GM18519 (cell line): ENCODE results near the gene MEF2C.

Experiments
- ATAC-seq: cut with Tn5 transposase; IDR thresholded peaks from one replicate; pipeline ENCODE4 v1.9.1; 2021; ENCODE audit warnings: mild to moderate bottlenecking, moderate library complexity; ENCODE audit not compliant: unreplicated experiment, low FRiP score

MEF2C gene

GRCh38 chr5:88769165-88769564, 113.8 kb downstream of the MEF2C start:
- no peak for ATAC-seq

- ATAC-seq, result no peak
Observed at GRCh38 chr5:88768411-88768810, 114.6 kb downstream of the MEF2C start.

DNA sequence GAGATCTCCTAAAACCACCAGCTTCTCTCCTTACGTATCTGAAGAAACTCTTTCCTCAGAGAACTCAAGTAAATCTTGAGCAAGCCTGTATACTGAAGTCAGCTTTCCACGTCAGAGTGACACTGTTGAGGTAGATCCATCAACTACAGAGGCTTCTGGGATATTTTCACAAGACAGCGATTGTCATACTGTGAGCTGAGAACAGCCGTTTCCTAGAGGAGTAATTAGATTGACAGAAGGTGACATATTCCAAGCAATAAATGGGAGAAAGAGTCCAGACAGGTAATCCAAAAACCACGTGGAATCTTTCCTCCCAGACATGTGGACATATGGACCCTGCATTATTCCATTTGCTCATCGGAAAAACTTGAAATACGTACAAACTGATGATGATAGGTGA, 117.2 kb downstream of the MEF2C start:
- ATAC-seq, result no peak

DNA sequence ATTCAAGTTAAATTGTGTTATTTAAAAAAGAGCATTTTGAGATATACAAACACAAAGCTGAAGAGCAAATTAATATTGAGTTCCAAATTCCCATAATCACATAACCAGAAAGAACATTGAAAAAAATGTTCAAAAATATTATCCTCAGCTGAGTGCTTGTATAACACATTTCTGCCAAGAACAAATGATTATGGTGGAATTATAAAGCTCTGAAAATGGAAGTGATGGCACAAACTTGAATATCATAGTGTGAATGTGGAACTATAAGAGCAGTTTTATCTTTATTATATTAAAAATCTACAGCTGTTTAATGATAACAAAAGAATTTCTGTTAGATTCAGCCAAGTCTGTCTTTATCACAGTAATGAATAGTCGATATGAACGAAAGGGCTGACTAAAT, 117.8 kb downstream of the MEF2C start:
- ATAC-seq, result no peak

DNA sequence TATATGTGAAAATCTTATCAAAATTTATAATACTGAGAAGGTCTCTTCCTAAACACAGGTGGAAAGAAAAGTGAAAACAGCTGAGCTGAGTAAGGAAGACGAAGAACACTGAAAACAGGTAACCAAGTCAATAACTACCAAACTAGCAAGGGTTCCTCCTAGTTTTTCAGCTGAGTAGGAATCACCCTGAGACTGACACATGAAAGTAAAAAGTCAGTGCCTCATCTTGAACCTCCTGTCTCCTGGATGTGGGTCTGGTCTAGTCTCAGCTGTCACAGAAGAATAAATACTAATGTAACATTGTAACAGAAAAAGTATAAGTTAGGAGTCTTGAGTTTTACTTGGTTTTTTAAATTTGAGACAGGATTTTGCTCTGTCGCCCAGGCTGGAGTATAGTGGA, 121.0 kb downstream of the MEF2C start:
- ATAC-seq, result no peak

DNA sequence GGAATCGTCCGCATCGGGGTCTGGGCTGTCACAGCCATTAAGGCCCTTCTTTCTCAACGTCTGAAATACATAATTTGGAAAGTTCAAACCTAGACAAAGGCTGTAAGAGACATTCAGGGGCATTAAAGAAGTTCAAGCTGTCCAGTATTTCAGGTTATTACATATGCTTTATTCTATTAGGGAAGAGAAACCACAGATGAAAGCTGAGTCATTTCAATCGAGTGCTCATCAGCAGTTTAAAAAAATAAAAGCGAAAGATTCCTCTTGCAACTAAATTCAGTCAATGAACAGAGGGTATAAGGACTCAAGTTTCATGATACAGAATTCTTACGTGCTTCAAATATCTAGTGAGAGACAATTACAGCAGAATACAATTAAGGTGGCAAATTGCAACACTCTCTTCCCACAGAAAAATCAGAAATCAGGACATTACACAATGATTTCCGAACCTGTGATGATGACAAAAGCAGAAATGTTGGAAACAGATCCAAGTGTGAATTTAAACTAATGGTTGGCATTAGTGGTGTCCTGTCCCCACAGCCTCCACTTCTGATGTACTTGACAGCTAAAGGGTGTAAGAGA, 121.6 kb downstream of the MEF2C start:
- peak; percentile 42 for ATAC-seq

DNA sequence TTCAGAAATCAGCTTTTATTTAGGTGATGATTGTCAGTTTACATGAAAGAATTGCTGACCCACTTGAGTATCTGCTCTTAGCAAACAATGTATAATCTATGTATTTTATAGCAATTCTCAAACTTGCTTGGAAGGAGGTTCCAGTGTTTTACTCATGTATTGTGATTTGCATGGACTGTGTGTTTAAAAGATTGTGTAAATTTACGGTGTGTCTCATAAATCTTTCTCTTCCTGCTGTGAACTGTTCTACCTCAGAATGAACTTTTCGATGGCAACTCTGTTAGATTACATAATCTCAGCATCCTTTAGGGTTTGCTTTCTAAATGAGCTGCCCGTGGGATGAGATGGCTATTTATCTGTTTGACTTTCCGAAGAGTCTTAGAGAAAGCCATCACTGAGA, 122.5 kb downstream of the MEF2C start:
- ATAC-seq, result no peak

- no peak for ATAC-seq
Observed at GRCh38 chr5:88758591-88758990, 124.4 kb downstream of the MEF2C start.

GRCh38 chr5:88758184-88758583, 124.8 kb downstream of the MEF2C start:
- ATAC-seq, result no peak

GRCh38 chr5:88756953-88757352, 126.0 kb downstream of the MEF2C start:
- no peak for ATAC-seq

GRCh38 chr5:88748666-88749065, 134.3 kb downstream of the MEF2C start:
- ATAC-seq, result no peak

DNA sequence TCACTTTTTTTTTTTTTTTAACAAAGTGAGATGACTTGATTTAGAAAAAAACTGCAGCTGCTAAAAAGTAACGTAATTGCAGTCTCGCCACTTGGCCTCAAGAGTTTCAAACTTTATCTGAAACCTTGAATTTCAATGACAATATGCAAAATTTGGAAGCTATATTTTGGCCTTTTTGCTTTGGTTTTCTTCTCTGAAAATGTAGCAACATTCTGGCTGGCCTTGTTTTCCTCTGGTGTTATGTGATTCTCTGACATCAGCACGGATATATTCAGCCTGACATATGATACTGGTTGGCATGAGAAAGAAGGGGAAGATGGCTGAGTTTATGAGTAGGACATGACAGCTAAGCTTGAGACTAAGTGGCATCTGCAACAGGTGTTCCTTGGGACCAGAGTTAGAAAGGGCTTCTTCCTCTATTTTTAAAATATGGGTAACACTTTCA, 136.5 kb downstream of the MEF2C start:
- ATAC-seq, result peak; percentile 59

GRCh38 chr5:88745093-88745696, 137.8 kb downstream of the MEF2C start:
- ATAC-seq, result no peak

DNA sequence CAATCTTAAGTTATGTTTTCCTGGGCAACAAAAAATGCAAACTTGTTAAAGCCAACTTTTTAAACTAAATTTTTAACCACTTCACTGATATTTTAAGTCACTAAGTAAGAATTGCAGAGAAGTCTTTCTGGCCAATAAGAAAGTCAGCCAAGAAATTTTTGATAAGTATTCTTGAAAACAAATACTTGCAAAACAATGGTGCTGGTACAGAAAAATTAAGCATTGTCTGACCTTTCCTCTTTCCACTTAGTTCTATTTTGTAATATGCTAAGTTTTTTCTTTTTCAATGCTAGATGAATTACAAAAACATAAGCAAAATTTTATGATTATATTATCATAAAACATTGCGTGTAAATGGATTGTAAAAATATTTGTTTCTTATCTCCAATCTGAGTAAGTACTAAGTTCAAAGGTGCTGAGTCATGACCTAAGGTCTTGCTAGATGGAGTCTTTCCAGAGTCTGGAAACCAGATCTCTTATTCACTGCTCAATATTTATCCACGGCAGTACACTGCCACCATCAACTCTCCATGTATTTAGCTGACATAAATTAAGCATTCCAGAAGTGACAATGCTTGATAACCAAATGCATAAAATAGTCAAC, 139.7 kb downstream of the MEF2C start:
- ATAC-seq, result no peak

DNA sequence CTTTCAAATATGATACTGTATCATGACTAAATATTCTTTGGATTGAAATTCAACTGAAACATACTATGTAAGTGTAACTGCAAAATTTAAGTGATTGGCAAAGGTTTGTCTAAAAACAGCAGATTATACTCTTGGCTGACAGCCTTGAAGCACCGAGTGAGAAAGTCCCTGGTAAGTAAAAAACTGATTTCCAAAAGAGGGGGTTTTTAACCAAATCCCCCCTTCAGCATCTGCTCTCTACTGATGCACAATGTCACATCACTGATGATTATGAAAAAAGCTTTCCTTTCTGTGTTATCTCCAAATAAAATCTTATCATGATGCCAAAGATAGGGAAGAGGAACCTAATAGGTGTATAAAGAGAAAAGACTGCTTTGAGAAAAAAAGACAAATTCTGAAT, 141.0 kb downstream of the MEF2C start:
- ATAC-seq, result no peak

- no peak for ATAC-seq
Observed at GRCh38 chr5:88740604-88741185, 142.3 kb downstream of the MEF2C start.

DNA sequence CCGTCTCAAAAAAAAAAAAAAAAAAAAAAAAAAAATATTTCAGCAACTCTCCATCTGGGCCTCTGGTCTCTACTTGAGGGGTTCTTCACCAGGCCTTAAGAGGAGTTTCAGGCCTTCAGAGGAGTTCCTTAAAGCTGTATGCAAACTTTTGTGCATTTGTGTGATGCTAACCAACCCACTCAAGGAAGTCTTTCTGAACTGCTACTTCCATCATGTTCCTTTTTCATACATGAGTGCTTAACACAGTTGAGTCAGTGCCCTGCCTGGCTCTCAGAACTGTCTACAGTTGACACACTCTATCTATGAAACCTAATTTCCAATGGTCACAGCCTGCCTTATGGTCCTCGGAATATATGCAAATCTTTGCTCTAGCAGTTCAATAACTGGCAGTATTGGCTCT, 146.5 kb downstream of the MEF2C start:
- ATAC-seq, result no peak

GRCh38 chr5:88734983-88735382, 148.0 kb downstream of the MEF2C start:
- no peak for ATAC-seq

GRCh38 chr5:88734191-88734640, 148.8 kb downstream of the MEF2C start:
- peak; percentile 42 for ATAC-seq

DNA sequence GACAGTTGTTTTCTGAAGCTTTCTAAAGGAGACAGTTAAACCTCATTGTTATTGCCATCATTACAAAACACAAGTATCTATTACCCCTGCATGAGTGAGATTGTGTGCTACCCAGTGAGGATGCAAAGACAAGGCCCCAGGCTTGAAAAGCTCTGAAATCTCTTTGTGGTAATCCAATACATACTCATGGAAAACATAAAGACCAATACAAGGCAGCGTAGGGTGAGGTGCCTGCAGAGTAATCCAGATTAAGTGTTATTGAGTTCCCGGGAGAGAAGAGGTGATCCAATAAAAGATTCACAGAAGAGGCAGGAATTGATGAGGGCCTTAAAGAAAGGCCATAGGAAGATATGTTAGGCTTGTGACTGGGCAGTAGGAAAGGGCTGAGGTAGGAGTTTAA, 150.1 kb downstream of the MEF2C start:
- ATAC-seq, result no peak

- ATAC-seq, result peak; percentile 36
Observed at GRCh38 chr5:88732181-88732633, 150.8 kb downstream of the MEF2C start.

DNA sequence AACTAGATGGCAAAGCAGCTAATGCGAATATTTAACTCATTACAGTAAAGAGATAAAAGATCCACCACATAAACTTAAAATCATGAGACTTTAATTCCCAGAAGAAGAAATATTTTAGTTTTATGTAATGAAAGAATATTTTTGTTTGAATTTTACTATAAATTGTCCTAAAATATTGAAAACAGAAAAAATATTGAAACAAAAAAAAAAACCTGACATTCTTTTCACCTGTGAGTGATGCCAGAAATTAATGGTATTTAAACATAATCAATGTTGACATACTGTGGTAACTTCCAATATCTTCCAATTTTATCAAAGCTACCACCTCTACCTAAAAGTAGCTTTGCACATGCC, 153.2 kb downstream of the MEF2C start:
- ATAC-seq, result no peak
